Femur (tissue), 1 donor: Measurements from ENCODE around the gene ARHGAP24.
"Not testable (repeated sequence)": the region's sequence is repeated elsewhere in the genome, so short reads cannot be mapped to it uniquely, and the experiment has no call there.

Experiments used
- DNase-seq: peaks from one replicate; pipeline ENCODE4 v3.0.0-alpha.2; 2017

The ARHGAP24 gene

GRCh38 chr4:85824166-85824945 is 349.4 kb downstream of the ARHGAP24 start:
- no peak for DNase-seq

GRCh38 chr4:85826060-85826678 is 351.2 kb downstream of the ARHGAP24 start:
- peak; percentile 51 for DNase-seq

DNA sequence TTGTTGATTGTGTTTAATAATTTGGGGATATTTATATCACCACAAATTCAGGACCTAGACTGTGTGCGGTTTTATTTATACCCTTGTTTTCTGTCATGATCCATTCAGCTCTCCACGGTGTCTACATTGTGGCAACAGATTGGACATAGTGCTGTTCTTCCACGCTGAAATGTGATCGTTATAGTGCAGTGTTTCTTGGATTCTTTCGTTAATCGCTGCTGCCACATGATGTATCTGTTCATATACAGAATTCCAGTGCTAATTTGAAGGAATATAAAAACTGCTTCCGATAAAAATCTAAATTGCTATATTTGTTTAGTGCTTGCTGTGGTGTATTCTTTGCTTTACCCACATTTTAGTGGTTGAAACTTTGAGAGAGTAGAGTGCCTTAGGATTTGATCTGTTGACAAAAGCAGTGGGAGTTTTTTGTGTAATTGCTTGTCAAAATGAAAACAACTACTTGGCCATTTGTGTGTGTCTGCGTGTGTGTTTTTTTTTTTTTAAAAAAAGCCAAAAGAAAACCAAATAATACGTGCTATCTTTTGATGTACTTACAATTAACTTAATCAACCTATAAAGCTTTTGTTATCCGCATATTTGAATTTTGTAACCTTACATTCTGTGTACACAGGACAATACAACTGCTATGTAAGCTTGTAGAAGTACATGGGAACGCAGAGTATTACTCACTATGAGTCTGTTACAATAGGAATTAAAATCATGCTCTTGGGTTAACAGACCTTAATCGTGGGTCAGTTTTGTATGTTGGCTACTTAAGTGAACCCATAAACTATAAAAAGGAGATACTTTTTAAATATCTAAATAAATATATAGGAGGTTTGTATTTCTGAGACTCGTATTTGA is 353.3 kb downstream of the ARHGAP24 start:
- DNase-seq: no peak

DNA sequence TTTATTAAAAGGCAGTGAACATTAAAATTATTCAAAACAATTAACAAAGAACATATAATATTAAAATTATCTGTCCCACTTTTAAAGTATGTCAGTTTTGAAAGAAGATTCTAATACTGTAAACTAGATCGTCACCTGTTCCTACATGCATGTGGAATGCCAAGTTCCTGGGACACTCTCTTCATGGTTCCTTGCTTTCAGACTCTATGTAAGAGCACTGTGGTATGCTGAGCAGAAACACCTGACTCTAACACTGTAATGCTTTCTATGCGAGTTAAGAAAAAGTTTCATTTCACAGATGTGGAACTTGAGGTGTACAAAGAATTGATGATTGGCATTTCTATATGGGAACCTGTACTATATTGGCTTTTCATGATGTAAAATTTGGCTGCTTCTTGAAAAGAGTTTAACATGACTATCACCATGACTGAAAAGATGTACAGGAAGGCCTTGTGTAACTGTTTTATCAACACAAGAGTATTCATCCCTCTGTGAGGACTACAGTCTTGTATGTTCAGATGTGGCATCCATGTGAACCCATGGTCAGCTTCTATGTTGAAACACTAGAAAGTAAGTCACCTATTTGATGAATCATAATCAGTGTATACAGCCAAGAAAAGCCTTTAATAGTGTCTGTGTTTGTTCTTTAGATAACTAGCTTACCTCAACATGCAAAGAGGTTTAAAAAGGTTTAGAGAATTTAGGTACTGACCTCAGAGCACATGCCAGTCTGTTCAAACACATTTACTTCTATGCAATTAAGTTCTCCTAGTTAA is 354.5 kb downstream of the ARHGAP24 start:
- no peak for DNase-seq

GRCh38 chr4:85831647-85832046 is 356.7 kb downstream of the ARHGAP24 start:
- no peak for DNase-seq

DNA sequence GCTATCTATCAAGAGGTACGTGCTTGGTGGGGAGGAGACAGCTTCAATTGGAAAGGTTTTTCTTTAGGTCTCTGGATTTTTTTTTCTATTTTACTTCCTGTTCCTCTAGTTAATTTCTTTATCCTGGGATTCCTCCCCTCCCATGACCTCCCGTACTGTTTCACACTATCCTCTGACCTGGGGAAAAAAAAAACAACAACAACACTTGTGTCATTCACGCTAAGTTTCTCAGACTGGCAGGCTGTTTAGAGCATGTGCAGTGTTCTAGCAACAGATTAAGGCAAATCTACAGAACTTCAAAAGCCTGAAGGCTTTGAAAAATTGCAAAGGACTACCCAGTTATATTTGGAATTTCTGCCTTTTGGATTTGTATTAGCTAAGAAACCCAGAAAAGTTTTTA is 358.4 kb downstream of the ARHGAP24 start:
- DNase-seq: no peak

DNA sequence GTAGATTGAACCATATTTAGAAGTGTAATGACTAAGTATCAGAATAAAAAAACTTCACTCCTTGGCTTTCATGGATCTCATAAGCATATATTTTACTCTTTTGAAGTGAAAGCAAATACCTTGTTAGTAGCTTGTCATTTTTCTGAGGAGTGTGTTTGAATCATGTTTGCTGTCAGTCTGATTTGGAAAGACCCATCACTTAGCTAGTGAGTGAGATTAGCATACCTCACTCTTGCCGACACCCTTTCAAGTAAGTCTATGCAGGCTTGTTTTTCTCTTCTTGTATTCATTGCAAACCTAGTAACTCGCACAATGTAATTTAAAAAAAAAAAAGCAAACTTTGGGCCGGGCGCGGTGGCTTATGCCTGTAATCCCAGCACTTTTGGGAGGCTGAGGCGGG is 360.0 kb downstream of the ARHGAP24 start:
- DNase-seq: no peak

DNA sequence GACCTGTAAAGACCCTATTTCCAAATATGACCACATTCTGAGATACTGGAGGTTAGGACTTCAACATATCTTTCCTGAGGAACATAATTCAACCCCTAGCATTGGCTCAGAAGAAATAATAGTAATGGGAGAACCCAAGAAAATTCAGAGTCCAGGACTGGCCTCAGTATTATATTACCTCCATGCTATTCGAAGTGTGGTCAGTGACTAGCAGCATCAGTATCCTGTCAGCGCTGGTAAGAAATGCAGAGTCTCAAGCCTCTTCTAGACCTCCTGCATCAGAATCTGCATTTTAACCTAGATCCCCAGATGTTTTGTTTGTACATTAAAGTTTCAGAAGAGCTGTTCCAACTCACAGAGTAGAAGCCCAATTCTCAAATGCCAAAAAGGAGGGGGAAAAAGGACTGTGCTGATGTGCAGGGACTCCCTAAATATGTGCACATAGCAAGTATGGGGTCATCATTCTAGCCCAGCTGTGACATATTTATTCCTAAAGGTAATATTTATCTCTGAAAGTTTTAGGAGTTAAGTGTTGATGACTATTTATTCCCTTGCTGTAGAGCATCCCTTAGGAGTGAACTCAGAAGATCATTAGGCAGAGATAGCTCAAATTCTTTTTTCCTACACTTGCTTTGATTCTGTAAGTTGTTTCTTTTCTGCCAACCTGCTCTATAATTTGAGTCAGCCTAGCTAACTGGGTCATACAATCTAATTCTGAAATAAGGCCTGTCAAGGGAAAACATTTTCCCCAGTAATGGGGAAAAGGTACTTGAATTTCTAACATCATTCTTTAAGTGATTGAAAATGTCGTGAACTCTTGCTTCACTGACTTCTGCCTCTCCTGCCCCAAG is 361.9 kb downstream of the ARHGAP24 start:
- no peak for DNase-seq

DNA sequence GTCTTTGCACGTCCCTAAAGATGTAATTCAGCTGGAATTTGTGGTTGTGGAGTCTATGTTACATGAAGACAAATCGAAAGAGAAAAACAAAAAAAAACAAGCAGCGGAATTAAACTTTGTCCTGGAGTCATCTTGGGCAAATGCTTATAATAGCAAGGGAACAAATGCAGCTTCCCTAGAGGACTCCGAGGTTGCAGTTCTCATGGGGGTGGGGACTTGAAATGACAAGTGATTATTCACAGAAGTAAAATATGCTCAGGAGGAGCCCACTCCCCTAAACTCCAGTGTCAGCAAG is 362.4 kb downstream of the ARHGAP24 start:
- DNase-seq: no peak

DNA sequence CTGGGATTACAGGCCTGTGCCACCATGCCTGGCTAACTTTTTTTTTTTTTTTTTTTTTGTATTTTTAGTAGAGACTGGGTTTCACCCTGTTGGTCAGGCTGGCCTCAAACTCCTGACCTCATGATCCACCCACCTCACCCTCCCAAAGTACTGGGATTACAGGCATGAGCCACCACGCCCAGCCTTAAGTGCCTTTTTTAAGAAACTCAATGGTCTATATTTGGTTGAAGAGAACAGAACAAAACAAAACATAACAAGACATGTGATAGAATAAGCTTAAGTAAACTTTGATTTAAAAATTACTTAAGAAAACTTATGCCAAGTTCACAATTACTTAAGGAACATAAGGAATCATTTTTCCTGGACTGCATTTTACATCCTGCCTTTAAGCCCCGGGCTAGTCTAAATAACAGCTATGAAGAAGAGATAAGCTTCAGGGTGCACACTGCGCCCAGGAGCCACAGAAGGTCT is 365.1 kb downstream of the ARHGAP24 start:
- DNase-seq: not testable (repeated sequence)

- DNase-seq: peak; percentile 75
Measured at GRCh38 chr4:85842540-85842939, 367.6 kb downstream of the ARHGAP24 start.

- not testable (repeated sequence) for DNase-seq
Measured at GRCh38 chr4:85853740-85854139, 378.8 kb downstream of the ARHGAP24 start.

GRCh38 chr4:85854546-85854945 is 379.6 kb downstream of the ARHGAP24 start:
- no peak for DNase-seq

GRCh38 chr4:85860066-85860740 is 385.3 kb downstream of the ARHGAP24 start:
- DNase-seq: no peak

DNA sequence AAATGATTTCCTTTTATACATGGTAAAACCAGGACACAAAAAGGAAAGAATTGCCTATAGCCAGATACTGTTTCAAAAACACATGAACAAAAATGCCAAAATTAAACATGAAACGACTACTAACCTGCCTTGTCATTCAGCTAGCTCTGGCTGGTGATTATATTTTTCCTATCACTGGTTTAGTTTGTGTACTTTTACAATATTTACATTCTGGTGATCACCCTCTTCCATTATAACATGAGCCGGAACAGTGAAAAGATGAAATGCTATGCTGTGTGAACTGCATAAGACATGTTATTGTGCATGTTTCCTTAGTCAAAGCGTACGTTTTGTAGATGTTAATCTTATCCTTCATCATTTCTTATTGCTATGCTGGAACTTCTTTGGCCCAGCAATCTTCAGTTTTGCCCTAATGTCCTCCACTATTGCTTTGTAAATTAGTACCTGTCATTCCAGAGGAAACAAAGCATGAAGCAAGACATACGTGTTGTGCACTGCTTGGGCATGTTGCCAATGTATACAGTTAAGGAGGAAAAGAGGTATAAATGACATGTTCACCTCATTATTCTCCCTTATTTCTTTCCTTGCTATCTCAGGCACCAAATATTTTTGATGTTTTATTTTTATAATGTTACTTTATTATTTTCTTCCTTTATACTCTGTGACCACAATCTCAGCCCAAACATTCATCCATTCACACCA is 386.3 kb downstream of the ARHGAP24 start:
- DNase-seq: no peak

DNA sequence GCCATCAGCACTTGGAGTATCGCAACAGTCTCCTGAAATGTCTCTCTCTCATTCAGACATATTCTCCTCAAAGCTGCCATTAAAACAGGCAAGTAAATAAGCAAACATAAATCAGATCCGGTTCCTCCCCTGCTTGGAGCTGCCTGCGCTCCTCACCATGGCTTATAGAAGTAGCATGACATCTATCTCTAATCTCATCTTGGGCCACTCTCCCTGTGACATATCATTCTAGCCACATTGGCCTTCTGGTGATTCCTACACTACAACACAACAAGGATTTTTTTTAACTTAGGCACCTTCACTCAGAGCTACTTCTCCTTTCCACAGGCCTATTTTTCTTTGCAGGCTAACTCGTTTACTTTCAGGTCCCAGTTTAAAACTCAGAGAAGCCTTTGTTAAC is 387.9 kb downstream of the ARHGAP24 start:
- DNase-seq: no peak

DNA sequence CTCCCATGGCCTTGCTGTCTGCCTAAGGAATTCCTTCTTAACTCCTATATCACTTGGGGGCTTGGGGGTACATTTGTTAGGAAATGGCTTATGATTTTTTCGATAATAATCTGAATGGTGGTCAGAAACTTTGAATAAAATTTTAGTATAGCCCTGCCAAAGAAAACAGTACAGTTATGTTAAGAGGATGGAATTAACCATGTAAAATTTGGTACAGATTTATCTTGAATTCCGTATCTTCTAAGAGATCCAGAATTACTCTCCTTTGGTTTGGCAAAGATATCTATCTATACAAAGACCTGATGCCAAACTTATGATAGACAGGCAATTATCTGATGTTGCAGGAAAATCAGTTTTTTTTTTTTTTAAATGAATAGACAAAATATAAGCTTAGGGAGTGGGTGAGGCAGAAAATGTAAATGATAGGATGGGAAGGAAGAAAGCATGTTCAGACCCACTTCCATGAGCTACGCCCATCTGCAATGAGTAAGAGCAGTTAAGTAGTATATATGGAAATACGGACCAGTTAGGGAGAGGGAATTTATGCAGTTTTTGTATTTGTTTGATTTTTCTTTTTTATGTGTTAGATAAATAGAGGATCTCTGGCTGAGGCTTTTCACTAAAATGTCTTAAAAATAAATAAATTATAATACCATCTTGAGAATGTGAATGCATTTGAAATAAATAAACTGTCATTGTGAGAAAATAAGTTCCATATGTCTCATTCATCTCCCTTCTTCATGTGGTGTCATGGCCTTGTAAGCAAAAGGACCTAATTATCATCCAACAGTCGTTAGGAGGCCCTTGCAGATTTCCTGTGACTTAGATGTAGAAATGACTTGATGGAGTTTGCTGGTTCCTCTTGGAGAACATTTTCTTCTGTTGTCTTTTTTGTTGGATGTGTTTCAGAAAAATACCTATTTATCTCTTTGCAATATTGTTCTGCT is 389.6 kb downstream of the ARHGAP24 start:
- DNase-seq: no peak

- DNase-seq: no peak
Measured at GRCh38 chr4:85865256-85865655, 390.3 kb downstream of the ARHGAP24 start.

- no peak for DNase-seq
Measured at GRCh38 chr4:85866508-85866907, 391.6 kb downstream of the ARHGAP24 start.
